Prostate gland (tissue), 2 donors: ENCODE results near the gene LRRC2. TPM values are rescaled to one million over a fixed set of nuclear protein-coding genes. Genes with fewer than 3 reads are reported as not detected.
"Not testable (repeated sequence)": the region's sequence is repeated elsewhere in the genome, so short reads cannot be mapped to it uniquely, and the experiment has no call there.

Source experiments
- DNase-seq: peaks from one replicate; pipeline ENCODE4 v3.0.0-alpha.2; 2019; ENCODE audit warnings: low spot score
- H3K27ac ChIP-seq, 2 donors: fragments of 200-600 bp; sonication (generic); 2 replicates each; pipeline ENCODE4 v1.5.1; 2017 to 2019
- H3K27me3 ChIP-seq: fragments of 200-600 bp; sonication (generic); replicated peaks from 2 replicates; pipeline ENCODE4 v1.5.1; 2019; ENCODE audit not compliant: insufficient read depth
- H3K36me3 ChIP-seq, 2 donors: fragments of 200-600 bp; sonication (generic); 1 replicate in 1 of 2; 2 replicates in 1 of 2; pipeline versions ENCODE4 v1.5.1 to v1.8.1; 2017 to 2019
- H3K4me1 ChIP-seq: fragments of 200-600 bp; sonication (generic); replicated peaks from 2 replicates; pipeline ENCODE4 v1.5.1; 2019
- H3K4me3 ChIP-seq, 2 donors: fragments of 200-600 bp; sonication (generic); 2 replicates each; pipeline ENCODE4 v1.5.1; 2017 to 2019
- H3K9me3 ChIP-seq: fragments of 200-600 bp; sonication (generic); 2 replicates; pipeline ENCODE4 v1.5.1; 2017
- CTCF ChIP-seq, 4 experiments: fragments of 200-600 bp in 2 of 4; fragments of 450-650 bp in 2 of 4; sonication (generic) in 2 of 4; IDR thresholded peaks; 1 replicate in 3 of 4; 2 replicates in 1 of 4; pipeline ENCODE4 v1.5.1; 2016 to 2019; ENCODE audit warnings: antibody characterized with exemption in 4 of 4, mild to moderate bottlenecking in 2 of 4, moderate library complexity in 2 of 4
- POLR2A ChIP-seq: fragments of 450-650 bp; IDR thresholded peaks from one replicate; pipeline ENCODE4 v1.6.1; 2016; ENCODE audit warnings: antibody characterized with exemption, mild to moderate bottlenecking
- POLR2AphosphoS5 ChIP-seq: sonication (generic); formaldehyde crosslinking; IDR thresholded peaks from one replicate; pipeline ENCODE4 v1.6.1; 2017; ENCODE audit warnings: antibody characterized with exemption
- WGBS: methylation state at CpG from one replicate; pipeline ENCODE4 v1.1.5; 2018; 5-methylcytosine and 5-hydroxymethylcytosine counted together
- intact Hi-C: fragments of 100-400 bp; cut with DNase I; formaldehyde crosslinking; loops from one replicate; pipeline ENCODE4 v1.14.2; 2022
- total RNA-seq, 2 donors: library from RNA; depleted of rRNA; stranded (reverse); fragments of >200 nt; gene quantifications; one replicate each; pipeline ENCODE4 v1.1.0, GENCODE V29; 2016

The LRRC2 gene
- total RNA-seq, 2 donors from 2014 or later, result 0.45 to 1.6 TPM

- intact Hi-C loops, result no loop called here
- no peaks in the 10 kb centered on the region for H3K9me3 ChIP-seq
- TF ChIP-seq POLR2A, result no peak
- no peak for TF ChIP-seq CTCF (IDR thresholded peaks at IDR 0.05)
- H3K4me3 ChIP-seq, result no peak overlapping the region
- H3K36me3 ChIP-seq, result no peaks in the 10 kb centered on the region
- WGBS, result 81% methylated on average over 14 of the region's 14 CpGs
- no peak overlapping the region for H3K27ac ChIP-seq
- no peak for DNase-seq
- no peaks in the 10 kb centered on the region for H3K4me1 ChIP-seq
- no peaks in the 10 kb centered on the region for H3K27me3 ChIP-seq
Observed at GRCh38 chr3:46593274-46593862, 27.3 kb upstream of the LRRC2 start.

GRCh38 chr3:46587268-46587667 is 21.2 kb upstream of the LRRC2 start:
- WGBS, result 66% methylated on average over 3 of the region's 3 CpGs
- intact Hi-C loops, H3K4me3 ChIP-seq, H3K36me3 ChIP-seq, H3K27ac ChIP-seq, H3K4me1 ChIP-seq, DNase-seq, H3K27me3 ChIP-seq, H3K9me3 ChIP-seq: not testable (repeated sequence)

- no peak for TF ChIP-seq POLR2AphosphoS5
- Histone ChIP-seq H3K27me3 (no peaks in the 10 kb centered on the region), H3K27ac (no peak overlapping the region), H3K9me3 (no peaks in the 10 kb centered on the region), H3K4me3 (no peak overlapping the region), H3K36me3 (no peaks in the 10 kb centered on the region), H3K4me1 (no peaks in the 10 kb centered on the region)
- intact Hi-C loops, result no loop called here
- DNase-seq, result no peak
- WGBS, result 88% methylated on average over 6 of the region's 6 CpGs
Observed at GRCh38 chr3:46586738-46587246, 20.7 kb upstream of the LRRC2 start.

GRCh38 chr3:46585799-46586693 is 19.9 kb upstream of the LRRC2 start:
- 81% methylated on average over 5 of the region's 5 CpGs for WGBS
- intact Hi-C loops, result no loop called here
- H3K36me3 ChIP-seq, result no peaks in the 10 kb centered on the region
- no peaks in the 10 kb centered on the region for H3K9me3 ChIP-seq
- no peak overlapping the region for H3K27ac ChIP-seq
- no peak for DNase-seq
- H3K4me1 ChIP-seq, result no peaks in the 10 kb centered on the region
- no peak overlapping the region for H3K4me3 ChIP-seq
- no peaks in the 10 kb centered on the region for H3K27me3 ChIP-seq
- TF ChIP-seq POLR2A (no peak), CTCF (IDR thresholded peaks at IDR 0.05) (no peak), POLR2AphosphoS5 (no peak)

GRCh38 chr3:46584598-46585467 is 18.7 kb upstream of the LRRC2 start:
- WGBS, result 90% methylated on average over 7 of the region's 7 CpGs
- intact Hi-C loops, result no loop called here

More at GRCh38 chr3:46584598-46585467, 18.7 kb upstream of the LRRC2 start:
- H3K4me1 ChIP-seq, result no peaks in the 10 kb centered on the region
- TF ChIP-seq POLR2A (no peak), POLR2AphosphoS5 (no peak), CTCF (IDR thresholded peaks at IDR 0.05) (no peak)
- H3K36me3 ChIP-seq, result no peaks in the 10 kb centered on the region
- H3K27me3 ChIP-seq, result no peaks in the 10 kb centered on the region
- DNase-seq, result no peak
- no peaks in the 10 kb centered on the region for H3K9me3 ChIP-seq
- no peak overlapping the region for H3K27ac ChIP-seq
- H3K4me3 ChIP-seq, result no peak overlapping the region
